Natural killer cell (primary cell): Measurements from ENCODE around the gene VAT1. TPM values are rescaled to one million over a fixed set of nuclear protein-coding genes. Genes with fewer than 3 reads are reported as not detected.

ENCODE experiments used
- ATAC-seq, 3 donors: fragments of 150-1000 bp in 2 of 3; fragments of 200-7000 bp in 1 of 3; cut with Tn5 transposase; 1 replicate in 1 of 3; 2 replicates in 2 of 3; pipeline ENCODE4 v1.10.0; 2021; ENCODE audit warnings: mild to moderate bottlenecking in 2 of 3, moderate library complexity in 2 of 3
- DNase-seq, 2 donors: peaks; one replicate each; pipeline versions ENCODE4 v3.0.0 to v3.0.0-alpha.2; 2013 to 2021; ENCODE audit warnings: mixed read lengths in 1 of 2
- H3K27ac ChIP-seq: one replicate; pipeline ENCODE4 v1.5.1; 2013; ENCODE audit warnings: mild to moderate bottlenecking, low read length
- H3K27me3 ChIP-seq: one replicate; pipeline ENCODE4 v1.6.1; 2013; ENCODE audit warnings: low read length; ENCODE audit not compliant: control insufficient read depth, insufficient read depth
- H3K36me3 ChIP-seq: one replicate; pipeline ENCODE4 v1.6.1; 2013; ENCODE audit warnings: low read length; ENCODE audit not compliant: control insufficient read depth, insufficient read depth
- H3K4me1 ChIP-seq: one replicate; pipeline ENCODE4 v1.6.1; 2013; ENCODE audit warnings: low read length; ENCODE audit not compliant: control insufficient read depth, insufficient read depth
- H3K4me3 ChIP-seq: one replicate; pipeline ENCODE4 v1.5.1; 2013; ENCODE audit warnings: low read length
- H3K9me3 ChIP-seq: one replicate; pipeline ENCODE4 v1.6.1; 2013; ENCODE audit warnings: low read length; ENCODE audit not compliant: control insufficient read depth, insufficient read depth
- H3K27ac Mint-ChIP-seq, 2 donors: one replicate each; pipeline ENCODE4 v1.8.0; 2022; ENCODE audit warnings: mild to moderate bottlenecking in 2 of 2, mixed read lengths in 2 of 2, moderate library complexity in 1 of 2
- H3K27me3 Mint-ChIP-seq, 2 donors: one replicate each; pipeline ENCODE4 v1.8.0; 2022; ENCODE audit warnings: low read depth in 2 of 2, mixed read lengths in 2 of 2
- H3K36me3 Mint-ChIP-seq: one replicate; pipeline ENCODE4 v1.8.0; 2022; ENCODE audit warnings: mixed read lengths
- H3K4me1 Mint-ChIP-seq, 2 donors: one replicate each; pipeline ENCODE4 v1.8.0; 2022; ENCODE audit warnings: mixed read lengths in 2 of 2
- H3K4me3 Mint-ChIP-seq: one replicate; pipeline ENCODE4 v1.8.0; 2022; ENCODE audit warnings: mild to moderate bottlenecking, moderate library complexity, mixed read lengths
- H3K9me3 Mint-ChIP-seq, 2 donors: one replicate each; pipeline ENCODE4 v1.8.0; 2022; ENCODE audit warnings: mixed read lengths in 2 of 2
- CTCF ChIP-seq: fragments of 200-600 bp; IDR thresholded peaks from one replicate; pipeline ENCODE4 v1.8.0; 2022; ENCODE audit warnings: antibody characterized with exemption
- WGBS: methylation state at CpG from one replicate; pipeline ENCODE4 v1.1.7; 2013; ENCODE audit warnings: missing lambda C conversion rate; ENCODE audit not compliant: insufficient coverage; 5-methylcytosine and 5-hydroxymethylcytosine counted together
- intact Hi-C: fragments of 100-400 bp; cut with micrococcal nuclease; formaldehyde crosslinking; loops from one replicate; pipeline ENCODE4 v1.14.2; 2022
- total RNA-seq, 4 donors: library from RNA; stranded (reverse); fragments of 120-200 nt in 1 of 4; gene quantifications; one replicate each; pipeline versions ENCODE4 v1.2.3 to v1.2.4, GENCODE V29; 2013 to 2022

VAT1 gene
- total RNA-seq, 3 donors from 2014 or later (not counting 1 experiment from before 2014, with no cell fraction given), result 21.1 to 32.1 (median 31.9) TPM

DNA sequence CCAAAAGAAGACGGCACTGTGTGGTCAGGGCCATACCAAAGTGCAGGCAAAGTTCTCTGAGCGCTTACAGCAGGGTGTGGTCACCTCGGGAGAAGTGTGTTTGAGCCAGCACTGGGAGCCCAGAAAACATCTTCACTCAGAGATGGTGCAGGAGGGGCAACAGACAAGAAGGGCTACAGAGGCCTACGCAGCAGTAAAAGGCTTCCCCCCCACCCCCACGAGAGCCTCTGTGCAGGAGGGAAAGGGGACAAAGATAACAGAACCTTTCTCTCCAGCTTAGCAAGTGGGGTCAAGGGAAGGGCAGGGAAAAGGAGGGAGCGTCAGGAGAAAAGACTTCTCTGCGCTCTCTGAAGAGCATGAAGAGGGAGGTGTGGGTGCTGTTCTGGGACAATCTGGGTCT is 2.8 kb downstream of the VAT1 start:
- Histone ChIP-seq H3K27me3 (no peaks in the 10 kb centered on the region), H3K4me3 (no peak overlapping the region), H3K27ac (no peak overlapping the region), H3K9me3 (no peaks in the 10 kb centered on the region), H3K36me3 (peaks cover 4% of the 10 kb centered on the region), H3K4me1 (peaks cover 26% of the 10 kb centered on the region)
- H3K9me3 Mint-ChIP-seq, result no peaks in the 10 kb centered on the region
- no peak for DNase-seq
- H3K36me3 Mint-ChIP-seq, result no peaks in the 10 kb centered on the region
- no peak for ATAC-seq
- H3K4me1 Mint-ChIP-seq, result peaks cover 3 to 35% of the 10 kb centered on the region in 2 donors
- peak overlapping the region in 1 of 2 donors; percentile 68 for H3K27ac Mint-ChIP-seq
- 62% methylated on average over 5 of the region's 7 CpGs for WGBS
- intact Hi-C loops, result no loop called here
- H3K4me3 Mint-ChIP-seq, result peak overlapping the region; percentile 47
- no peaks in the 10 kb centered on the region for H3K27me3 Mint-ChIP-seq
- no peak for TF ChIP-seq CTCF

DNA sequence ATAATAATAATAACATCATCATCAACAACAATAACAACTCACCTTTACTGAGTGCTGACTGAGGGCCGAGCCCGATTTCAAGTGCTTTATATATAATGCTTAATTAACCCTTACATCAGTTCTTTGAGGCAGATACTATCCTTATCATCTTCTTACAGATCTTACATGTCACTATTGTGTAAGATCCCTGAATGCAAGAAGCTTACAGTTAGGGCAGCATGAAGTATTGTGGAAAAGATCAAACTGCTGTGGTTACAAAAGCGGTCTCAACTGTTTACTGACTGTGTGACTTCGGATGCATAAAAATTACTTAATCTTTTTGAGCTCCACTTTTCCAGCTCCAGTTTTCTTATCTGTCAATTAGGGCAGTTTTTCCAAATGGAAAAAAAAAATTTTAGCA is 3.3 kb downstream of the VAT1 start:
- Histone ChIP-seq H3K4me3 (no peak overlapping the region), H3K9me3 (no peaks in the 10 kb centered on the region), H3K27ac (no peak overlapping the region), H3K27me3 (no peaks in the 10 kb centered on the region), H3K36me3 (peaks cover 9% of the 10 kb centered on the region), H3K4me1 (peaks cover 21% of the 10 kb centered on the region)
- Mint-ChIP-seq H3K9me3 (no peaks in the 10 kb centered on the region), H3K4me3 (peak overlapping the region; percentile 25), H3K4me1 (peaks cover 0 to 32% of the 10 kb centered on the region in 2 donors), H3K27me3 (no peaks in the 10 kb centered on the region), H3K27ac (peak overlapping the region in 1 of 2 donors; percentile 68), H3K36me3 (no peaks in the 10 kb centered on the region)
- peak in 1 of 2 donors; percentile 38 for DNase-seq
- intact Hi-C loops, result no loop called here
- no peak for ATAC-seq
- no peak for TF ChIP-seq CTCF
- 50% methylated on average over 4 of the region's 4 CpGs for WGBS

GRCh38 chr17:43018008-43018853 is 4.0 kb downstream of the VAT1 start:
- Mint-ChIP-seq H3K27me3 (no peaks in the 10 kb centered on the region), H3K9me3 (no peaks in the 10 kb centered on the region), H3K27ac (peak overlapping the region in 1 of 2 donors; percentile 68), H3K4me3 (no peak overlapping the region), H3K4me1 (peaks cover 0 to 32% of the 10 kb centered on the region in 2 donors), H3K36me3 (no peaks in the 10 kb centered on the region)
- DNase-seq, result peak in 1 of 2 donors; percentile 72
- no peak overlapping the region for H3K27ac ChIP-seq
- TF ChIP-seq CTCF, result no peak
- WGBS, result 73% methylated on average over 19 of the region's 19 CpGs
- peaks cover 16% of the 10 kb centered on the region for H3K36me3 ChIP-seq
- H3K9me3 ChIP-seq, result no peaks in the 10 kb centered on the region
- peaks cover 18% of the 10 kb centered on the region for H3K4me1 ChIP-seq
- ATAC-seq, result peak in 2 of 3 donors; percentile 11 to 23
- intact Hi-C loops, result no loop called here
- H3K4me3 ChIP-seq, result no peak overlapping the region
- H3K27me3 ChIP-seq, result no peaks in the 10 kb centered on the region
